Loucy (cell line): ENCODE measurements around the gene EPX.

Experiments
- H2AFZ ChIP-seq: fragments of 200-600 bp; sonication (generic); 2 replicates; pipeline ENCODE4 v1.6.0; 2016; ENCODE audit warnings: antibody characterized with exemption, mild to moderate bottlenecking, low read length, moderate library complexity
- H3F3A ChIP-seq: fragments of 200-600 bp; 2 replicates; pipeline ENCODE4 v1.6.0; 2016; ENCODE audit warnings: antibody characterized with exemption, low read depth, mild to moderate bottlenecking
- H3K27me3 ChIP-seq: fragments of 200-600 bp; sonication (generic); 2 replicates; pipeline ENCODE4 v1.6.1; 2014; ENCODE audit warnings: low read length, mild to moderate bottlenecking; ENCODE audit not compliant: insufficient read depth, poor library complexity, severe bottlenecking
- H3K36me3 ChIP-seq: fragments of 200-600 bp; sonication (generic); 2 replicates; pipeline ENCODE4 v1.6.1; 2016; ENCODE audit warnings: low read length; ENCODE audit not compliant: insufficient read depth
- H3K4me1 ChIP-seq: fragments of 200-600 bp; sonication (generic); 2 replicates; pipeline ENCODE4 v1.5.1; 2014; ENCODE audit warnings: low read length, mild to moderate bottlenecking; ENCODE audit not compliant: insufficient read depth, poor library complexity, severe bottlenecking
- H3K4me2 ChIP-seq: fragments of 200-600 bp; sonication (generic); 2 replicates; pipeline ENCODE4 v1.6.0; 2014; ENCODE audit warnings: antibody characterized with exemption, low read length, low read depth, mild to moderate bottlenecking; ENCODE audit not compliant: poor library complexity, severe bottlenecking
- H3K4me3 ChIP-seq: fragments of 200-600 bp; sonication (generic); 2 replicates; pipeline ENCODE4 v1.5.1; 2014; ENCODE audit warnings: low read length, mild to moderate bottlenecking, mixed read lengths; ENCODE audit not compliant: poor library complexity, severe bottlenecking
- H3K79me2 ChIP-seq: fragments of 200-600 bp; sonication (generic); 2 replicates; pipeline ENCODE4 v1.6.1; 2014; ENCODE audit warnings: low read length; ENCODE audit not compliant: insufficient read depth
- H3K9ac ChIP-seq: fragments of 200-600 bp; sonication (generic); 2 replicates; pipeline ENCODE4 v1.6.0; 2014; ENCODE audit warnings: mild to moderate bottlenecking, low read depth, low read length, moderate library complexity; ENCODE audit not compliant: poor library complexity, severe bottlenecking
- H3K9me2 ChIP-seq: fragments of 200-600 bp; sonication (generic); replicated peaks from 2 replicates; pipeline ENCODE4 v1.6.1; 2016; ENCODE audit warnings: low read depth, low read length, mixed read lengths
- H3K9me3 ChIP-seq: fragments of 200-600 bp; sonication (generic); 2 replicates; pipeline ENCODE4 v1.6.1; 2014; ENCODE audit warnings: mild to moderate bottlenecking, antibody characterized with exemption, low read length, low read depth; ENCODE audit not compliant: insufficient read depth
- H4K20me1 ChIP-seq: fragments of 200-600 bp; sonication (generic); 2 replicates; pipeline ENCODE4 v1.6.0; 2014; ENCODE audit warnings: antibody characterized with exemption, low read length, mild to moderate bottlenecking; ENCODE audit not compliant: insufficient read depth, poor library complexity, severe bottlenecking
- CTCF ChIP-seq: fragments of 200-600 bp; sonication (generic); conservative IDR thresholded peaks from 2 replicates; pipeline ENCODE4 v1.5.1; 2014; ENCODE audit warnings: mild to moderate bottlenecking, antibody characterized with exemption, low read length
- EZH2phosphoT487 ChIP-seq: fragments of 200-600 bp; IDR thresholded peaks from 2 replicates; pipeline ENCODE4 v1.6.1; 2018; ENCODE audit warnings: antibody characterized with exemption, mild to moderate bottlenecking, moderate library complexity, borderline replicate concordance

Gene EPX

GRCh38 chr17:58174871-58175270 is 17.7 kb upstream of the EPX start:
- Histone ChIP-seq H3K9me2 (no peaks in the 10 kb centered on the region), H3K79me2 (no peaks in the 10 kb centered on the region), H3K36me3 (no peaks in the 10 kb centered on the region), H3K27me3 (no peaks in the 10 kb centered on the region), H3K9ac (no peak overlapping the region), H2AFZ (no peak overlapping the region), H3K9me3 (no peaks in the 10 kb centered on the region), H3K4me3 (no peak overlapping the region), H3F3A (no peaks in the 10 kb centered on the region), H4K20me1 (no peaks in the 10 kb centered on the region), H3K4me2 (no peak overlapping the region), H3K4me1 (no peaks in the 10 kb centered on the region)
- TF ChIP-seq CTCF: no peak
- no peak for TF ChIP-seq EZH2phosphoT487

- no peak overlapping the region for H3K9ac ChIP-seq
- H3K4me3 ChIP-seq: no peak overlapping the region
- no peak overlapping the region for H3K4me2 ChIP-seq
- no peaks in the 10 kb centered on the region for H3K36me3 ChIP-seq
- no peaks in the 10 kb centered on the region for H3K9me3 ChIP-seq
- no peaks in the 10 kb centered on the region for H3K27me3 ChIP-seq
- no peak for TF ChIP-seq CTCF
- TF ChIP-seq EZH2phosphoT487: no peak
- H3K4me1 ChIP-seq: no peaks in the 10 kb centered on the region
- no peak overlapping the region for H2AFZ ChIP-seq
- no peaks in the 10 kb centered on the region for H3K79me2 ChIP-seq
- H4K20me1 ChIP-seq: no peaks in the 10 kb centered on the region
- no peaks in the 10 kb centered on the region for H3F3A ChIP-seq
- no peaks in the 10 kb centered on the region for H3K9me2 ChIP-seq
Observed at GRCh38 chr17:58176200-58176599, 16.3 kb upstream of the EPX start.

- H3K4me3 ChIP-seq: no peak overlapping the region
- TF ChIP-seq CTCF (no peak), EZH2phosphoT487 (no peak)
- no peaks in the 10 kb centered on the region for H3K4me1 ChIP-seq
Observed at GRCh38 chr17:58181796-58182195, 10.7 kb upstream of the EPX start.

More at GRCh38 chr17:58181796-58182195, 10.7 kb upstream of the EPX start:
- Histone ChIP-seq H3K9ac (no peak overlapping the region), H3K36me3 (no peaks in the 10 kb centered on the region), H3K79me2 (no peaks in the 10 kb centered on the region), H4K20me1 (no peaks in the 10 kb centered on the region), H3K27me3 (no peaks in the 10 kb centered on the region), H2AFZ (no peak overlapping the region), H3F3A (no peaks in the 10 kb centered on the region), H3K9me2 (no peaks in the 10 kb centered on the region), H3K4me2 (no peak overlapping the region), H3K9me3 (no peaks in the 10 kb centered on the region)
